ENCODE results near the gene CIZ1. TPM values are rescaled to one million over a fixed set of nuclear protein-coding genes. Genes with fewer than 3 reads are reported as not detected.
A peak's percentile ranks its signal among the peaks of the same experiment; 100 is the strongest.
"Not testable (repeated sequence)": the region's sequence is repeated elsewhere in the genome, so short reads cannot be mapped to it uniquely, and the experiment has no call there.

The CIZ1 gene
- total RNA-seq, 1 donor from 2014 or later, result 11.5 TPM

GRCh38 chr9:128145951-128146351, 45.4 kb downstream of the CIZ1 start:
- no peak for DNase-seq

GRCh38 chr9:128145536-128145935, 45.8 kb downstream of the CIZ1 start:
- DNase-seq, result no peak

GRCh38 chr9:128144239-128145181, 46.9 kb downstream of the CIZ1 start:
- DNase-seq, result no peak

GRCh38 chr9:128143525-128144238, 47.7 kb downstream of the CIZ1 start:
- DNase-seq, result no peak

GRCh38 chr9:128142596-128142995, 48.8 kb downstream of the CIZ1 start:
- no peak for DNase-seq

- no peak for DNase-seq
Measured at GRCh38 chr9:128142061-128142460, 49.3 kb downstream of the CIZ1 start.

- no peak for DNase-seq
Measured at GRCh38 chr9:128141604-128142003, 49.8 kb downstream of the CIZ1 start.

GRCh38 chr9:128139621-128140020, 51.8 kb downstream of the CIZ1 start:
- DNase-seq, result no peak

- no peak for DNase-seq
Measured at GRCh38 chr9:128138001-128138400, 53.4 kb downstream of the CIZ1 start.

GRCh38 chr9:128136816-128137793, 54.3 kb downstream of the CIZ1 start:
- no peak for DNase-seq

- DNase-seq, result not testable (repeated sequence)
Measured at GRCh38 chr9:128135561-128135960, 55.8 kb downstream of the CIZ1 start.

GRCh38 chr9:128132139-128132538, 59.2 kb downstream of the CIZ1 start:
- DNase-seq, result not testable (repeated sequence)

- DNase-seq, result not testable (repeated sequence)
Measured at GRCh38 chr9:128131346-128131745, 60.0 kb downstream of the CIZ1 start.

GRCh38 chr9:128130651-128131050, 60.7 kb downstream of the CIZ1 start:
- DNase-seq, result not testable (repeated sequence)

- DNase-seq, result not testable (repeated sequence)
Measured at GRCh38 chr9:128129976-128130590, 61.3 kb downstream of the CIZ1 start.

- DNase-seq, result no peak
Measured at GRCh38 chr9:128128836-128129590, 62.4 kb downstream of the CIZ1 start.

- DNase-seq, result peak; percentile 85
Measured at GRCh38 chr9:128127990-128128835, 63.2 kb downstream of the CIZ1 start.

- peak; percentile 75 for DNase-seq
Measured at GRCh38 chr9:128127568-128127989, 63.8 kb downstream of the CIZ1 start, which contains the start of gene PTGES2. Gene PTGES2, minus strand, starts transcription at chr9:128127729. Its CDS starts 12 bp downstream, at chr9:128127717.

GRCh38 chr9:128125580-128126354, 65.6 kb downstream of the CIZ1 start:
- no peak for DNase-seq

Measured in occipital lobe (tissue), 2 donors.